CD14-positive monocyte (primary cell): ENCODE results near the gene ADAM22. TPM values are rescaled to one million over a fixed set of nuclear protein-coding genes. Genes with fewer than 3 reads are reported as not detected.

Source experiments
- DNase-seq, 3 donors: peaks; one replicate each; pipeline ENCODE4 v3.0.0-alpha.2; 2011 to 2022
- H2AFZ ChIP-seq: 2 replicates; pipeline ENCODE4 v1.6.0; 2012; ENCODE audit warnings: mild to moderate bottlenecking, low read depth, low read length, inconsistent platforms; ENCODE audit not compliant: insufficient read depth, poor library complexity, severe bottlenecking
- H3K27ac ChIP-seq, 2 donors: 1 replicate in 1 of 2; 2 replicates in 1 of 2; pipeline ENCODE4 v1.5.1; 2012 to 2013; ENCODE audit warnings: low read length in 2 of 2, control low read depth in 1 of 2, inconsistent platforms in 1 of 2, low read depth in 1 of 2, mild to moderate bottlenecking in 1 of 2
- H3K27me3 ChIP-seq, 2 donors: one replicate each; pipeline versions ENCODE4 v1.6.0 to v1.6.1; 2011 to 2013; ENCODE audit warnings: low read length in 2 of 2; ENCODE audit not compliant: control insufficient read depth in 2 of 2, insufficient read depth in 2 of 2
- H3K36me3 ChIP-seq, 2 donors: replicated peaks in 1 of 2; 1 replicate in 1 of 2; 2 replicates in 1 of 2; pipeline versions ENCODE4 v1.5.1 to v1.6.1; 2012 to 2013; ENCODE audit warnings: low read length in 2 of 2, control low read depth in 1 of 2, inconsistent platforms in 1 of 2, mild to moderate bottlenecking in 1 of 2; ENCODE audit not compliant: insufficient read depth in 2 of 2, control insufficient read depth in 1 of 2
- H3K4me1 ChIP-seq, 2 donors: 1 replicate in 1 of 2; 2 replicates in 1 of 2; pipeline versions ENCODE4 v1.5.1 to v1.6.1; 2012 to 2013; ENCODE audit warnings: low read length in 2 of 2, control low read depth in 1 of 2, inconsistent platforms in 1 of 2, mild to moderate bottlenecking in 1 of 2, moderate library complexity in 1 of 2; ENCODE audit not compliant: insufficient read depth in 2 of 2, control insufficient read depth in 1 of 2
- H3K4me2 ChIP-seq: replicated peaks from 2 replicates; pipeline ENCODE3; 2012; ENCODE audit warnings: low read length, moderate library complexity, mild to moderate bottlenecking; ENCODE audit not compliant: poor library complexity, severe bottlenecking; ENCODE audit errors: extremely low read depth
- H3K4me3 ChIP-seq, 3 experiments: fragments of 200-600 bp in 1 of 3; sonication (generic) in 1 of 3; replicated peaks in 1 of 3; 1 replicate in 2 of 3; 2 replicates in 1 of 3; pipeline ENCODE4 v1.5.1; 2011 to 2013; ENCODE audit warnings: low read length in 3 of 3, mild to moderate bottlenecking in 3 of 3, control low read depth in 2 of 3, low read depth in 2 of 3, inconsistent platforms in 1 of 3, moderate library complexity in 1 of 3
- H3K79me2 ChIP-seq: 2 replicates; pipeline ENCODE4 v1.6.0; 2012; ENCODE audit warnings: mild to moderate bottlenecking, control low read depth, inconsistent platforms, low read length, moderate library complexity; ENCODE audit not compliant: insufficient read depth
- H3K9ac ChIP-seq: 2 replicates; pipeline ENCODE4 v1.6.0; 2017; ENCODE audit warnings: low read length, mild to moderate bottlenecking; ENCODE audit not compliant: insufficient read depth, poor library complexity, severe bottlenecking
- H3K9me3 ChIP-seq, 2 donors: replicated peaks in 1 of 2; 1 replicate in 1 of 2; 2 replicates in 1 of 2; pipeline versions ENCODE4 v1.5.1 to v1.6.1; 2012 to 2013; ENCODE audit warnings: low read length in 2 of 2, control low read depth in 1 of 2; ENCODE audit not compliant: control insufficient read depth in 1 of 2, insufficient read depth in 1 of 2
- H4K20me1 ChIP-seq: 2 replicates; pipeline ENCODE4 v1.6.0; 2012; ENCODE audit warnings: mild to moderate bottlenecking, low read length, control low read depth, moderate library complexity; ENCODE audit not compliant: insufficient read depth
- H3K27ac Mint-ChIP-seq, 7 donors: one replicate each; pipeline ENCODE4 v1.8.0; 2020; ENCODE audit warnings: mild to moderate bottlenecking in 7 of 7, mixed read lengths in 7 of 7, moderate library complexity in 6 of 7, inconsistent platforms in 2 of 7
- H3K27me3 Mint-ChIP-seq, 3 donors: one replicate each; pipeline ENCODE4 v1.8.0; 2021 to 2022; ENCODE audit warnings: low read depth in 3 of 3, mild to moderate bottlenecking in 3 of 3, mixed read lengths in 3 of 3, moderate library complexity in 3 of 3, inconsistent platforms in 1 of 3
- H3K36me3 Mint-ChIP-seq, 2 donors: one replicate each; pipeline ENCODE4 v1.8.0; 2020; ENCODE audit warnings: mixed read lengths in 2 of 2, inconsistent platforms in 1 of 2, mild to moderate bottlenecking in 1 of 2
- H3K4me1 Mint-ChIP-seq: one replicate; pipeline ENCODE4 v1.8.0; 2020; ENCODE audit warnings: mild to moderate bottlenecking, mixed read lengths
- H3K4me3 Mint-ChIP-seq, 2 donors: one replicate each; pipeline ENCODE4 v1.8.0; 2020; ENCODE audit warnings: mild to moderate bottlenecking in 2 of 2, mixed read lengths in 2 of 2, moderate library complexity in 1 of 2
- H3K9me3 Mint-ChIP-seq, 7 donors: one replicate each; pipeline ENCODE4 v1.8.0; 2020 to 2022; ENCODE audit warnings: mixed read lengths in 7 of 7, mild to moderate bottlenecking in 6 of 7, moderate library complexity in 6 of 7, inconsistent platforms in 2 of 7
- CTCF ChIP-seq: fragments of 200-600 bp; IDR thresholded peaks from one replicate; pipeline ENCODE4 v1.8.0; 2022; ENCODE audit warnings: antibody characterized with exemption, mild to moderate bottlenecking
- WGBS: methylation state at CpG from one replicate; pipeline ENCODE4 v1.1.5; 2013; ENCODE audit warnings: missing lambda C conversion rate; ENCODE audit not compliant: insufficient coverage; 5-methylcytosine and 5-hydroxymethylcytosine counted together
- intact Hi-C, 2 donors: fragments of 100-400 bp; cut with micrococcal nuclease; formaldehyde crosslinking; loops; one replicate each; pipeline versions ENCODE4 v1.15.0 to v1.15.1; 2023
- polyA plus RNA-seq, 3 donors: library from polyadenylated mRNA; depleted of rRNA in 1 of 3; unstranded in 2 of 3; stranded (reverse) in 1 of 3; fragments of 300-500 nt in 2 of 3; fragments of >200 nt in 1 of 3; fragmentation: Illumina TruSeq in 2 of 3; gene quantifications; 1 replicate in 2 of 3; 2 replicates in 1 of 3; pipeline ENCODE4 v1.2.3, GENCODE V29; 2012 to 2021

ADAM22 gene
- polyA plus RNA-seq, 3 donors = 0.01 to 0.17 TPM; not detected in 1

- no CpG with 5 or more reads among the region's 1 CpG for WGBS
These were observed 81.3 kb downstream of the ADAM22 start for GRCh38 chr7:88015309-88015708.

GRCh38 chr7:88018501-88018900, 84.5 kb downstream of the ADAM22 start:
- Mint-ChIP-seq H3K4me1 (no peaks in the 10 kb centered on the region), H3K27ac (no peak overlapping the region), H3K27me3 (no peaks in the 10 kb centered on the region), H3K36me3 (no peaks in the 10 kb centered on the region), H3K4me3 (no peak overlapping the region), H3K9me3 (peaks cover 0 to 3% (median 0%) of the 10 kb centered on the region in 7 donors)
- no peaks in the 10 kb centered on the region for H4K20me1 ChIP-seq
- no peak overlapping the region for H3K4me3 ChIP-seq
- H3K36me3 ChIP-seq = no peaks in the 10 kb centered on the region
- TF ChIP-seq CTCF = no peak
- no peak overlapping the region for H3K27ac ChIP-seq
- intact Hi-C loops = no loop called here
- no peaks in the 10 kb centered on the region for H3K27me3 ChIP-seq
- DNase-seq = no peak
- H2AFZ ChIP-seq = no peak overlapping the region
- H3K79me2 ChIP-seq = no peaks in the 10 kb centered on the region
- no peak overlapping the region for H3K9ac ChIP-seq
- H3K4me2 ChIP-seq = no peak overlapping the region
- no peaks in the 10 kb centered on the region for H3K9me3 ChIP-seq
- H3K4me1 ChIP-seq = no peaks in the 10 kb centered on the region
- WGBS = no CpG with 5 or more reads among the region's 1 CpG

More at GRCh38 chr7:88015309-88015708, 81.3 kb downstream of the ADAM22 start:
- Histone ChIP-seq H3K79me2 (no peaks in the 10 kb centered on the region), H3K4me1 (no peaks in the 10 kb centered on the region), H2AFZ (no peak overlapping the region), H3K27me3 (no peaks in the 10 kb centered on the region), H3K27ac (no peak overlapping the region), H4K20me1 (no peaks in the 10 kb centered on the region), H3K4me3 (no peak overlapping the region), H3K36me3 (no peaks in the 10 kb centered on the region), H3K9ac (no peak overlapping the region), H3K9me3 (no peaks in the 10 kb centered on the region), H3K4me2 (no peak overlapping the region)
- H3K4me1 Mint-ChIP-seq = no peaks in the 10 kb centered on the region
- intact Hi-C loops = no loop called here
- no peak for DNase-seq
- no peaks in the 10 kb centered on the region for H3K36me3 Mint-ChIP-seq
- TF ChIP-seq CTCF = no peak
- H3K27ac Mint-ChIP-seq = no peak overlapping the region
- H3K27me3 Mint-ChIP-seq = no peaks in the 10 kb centered on the region
- no peak overlapping the region for H3K4me3 Mint-ChIP-seq
- peaks cover 0 to 3% (median 0%) of the 10 kb centered on the region in 7 donors for H3K9me3 Mint-ChIP-seq
